ENCODE measurements around the gene ANKS3. TPM values are rescaled to one million over a fixed set of nuclear protein-coding genes. Genes with fewer than 3 reads are reported as not detected.

ANKS3 gene
- total RNA-seq, 5 donors from 2014 or later (not counting 1 experiment from before 2014, with no cell fraction given), result 24.2 to 37.1 (median 32.2) TPM

DNA sequence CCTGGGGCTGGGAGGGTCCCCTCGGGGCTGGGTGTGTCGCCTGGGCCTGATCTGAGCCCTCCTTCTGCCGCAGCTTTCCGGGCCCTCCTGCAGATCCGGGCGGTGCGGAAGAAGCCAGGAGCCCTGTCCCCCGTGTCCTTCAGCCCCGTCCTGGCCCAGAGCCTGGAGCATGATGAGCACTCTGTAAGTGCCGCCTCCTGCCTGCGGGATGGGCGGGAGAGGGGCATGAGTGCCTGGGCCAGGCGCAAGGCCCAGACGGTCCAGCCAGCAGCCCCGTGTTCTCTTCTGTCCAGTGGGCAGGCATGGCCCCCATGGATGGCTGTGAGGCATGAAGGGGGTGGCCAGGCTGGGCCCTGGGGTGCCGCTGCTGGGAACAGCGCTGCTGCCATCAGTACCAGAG lies 56.7 kb downstream of the ANKS3 start:
- Mint-ChIP-seq H3K27me3 (no peaks in the 10 kb centered on the region), H3K27ac (peak overlapping the region in 1 of 2 donors; percentile 97), H3K4me3 (peak overlapping the region in 1 of 3 donors; percentile 67), H3K4me1 (peaks cover 30 to 40% (median 30%) of the 10 kb centered on the region in 3 donors), H3K36me3 (peaks cover 7% of the 10 kb centered on the region), H3K9me3 (no peaks in the 10 kb centered on the region)
- ATAC-seq (replicated peaks in 1 of 4) (no peak), DNase-seq (no peak)
- peaks cover 7 to 50% of the 10 kb centered on the region in 2 experiments for H3K4me1 ChIP-seq (ENCODE audit: control insufficient read depth in 1 of 2, extremely low read depth in 1 of 2, insufficient read depth in 2 of 2, low read length in 2 of 2)
- POLR2A ChIA-PET, result no interaction called here
- H3K9me3 ChIP-seq, result no peaks in the 10 kb centered on the region
- 97% methylated on average over 14 of the region's 17 CpGs for WGBS (ENCODE audit: insufficient coverage)
- no peak overlapping the region for H3K4me3 ChIP-seq (ENCODE audit: control insufficient read depth in 1 of 2, extremely low read depth in 1 of 2, low read length in 1 of 2)
- H3K27ac ChIP-seq (ENCODE audit: low read length), result peak overlapping the region; percentile 89
- no peaks in the 10 kb centered on the region for H3K27me3 ChIP-seq (replicated peaks in 1 of 2; ENCODE audit: control insufficient read depth in 2 of 2, extremely low read depth in 1 of 2, insufficient read depth in 2 of 2, low read length in 1 of 2)
- CTCF ChIA-PET, result no interaction called here
- H3K36me3 ChIP-seq (ENCODE audit: control insufficient read depth in 2 of 2, extremely low read depth in 1 of 2, insufficient read depth in 1 of 2, low read length in 1 of 2), result peaks cover 10 to 42% of the 10 kb centered on the region in 2 donors

DNA sequence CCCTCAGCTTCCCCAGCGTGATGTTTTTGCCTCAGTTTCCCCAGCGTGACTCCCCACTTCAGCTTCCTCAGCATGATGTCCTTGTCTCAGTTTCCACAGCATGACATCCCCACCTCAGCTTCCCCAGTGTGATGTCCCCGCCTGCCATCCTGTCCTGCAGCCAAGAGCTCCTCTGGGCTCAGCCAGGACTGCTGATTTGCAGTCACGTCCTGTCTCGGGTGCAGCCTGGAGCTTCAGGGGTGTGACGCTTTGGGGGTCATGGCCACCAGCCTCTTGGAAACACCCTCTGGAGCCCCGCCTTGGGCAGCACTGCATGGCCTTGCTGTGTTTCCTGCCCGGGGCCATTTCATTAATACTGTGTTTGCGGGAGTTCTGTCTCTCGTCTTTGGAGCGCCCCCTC lies 57.2 kb downstream of the ANKS3 start:
- Histone ChIP-seq H3K36me3 (ENCODE audit: control insufficient read depth in 2 of 2, extremely low read depth in 1 of 2, insufficient read depth in 1 of 2, low read length in 1 of 2) (peaks cover 13 to 40% of the 10 kb centered on the region in 2 donors), H3K4me1 (ENCODE audit: control insufficient read depth in 1 of 2, extremely low read depth in 1 of 2, insufficient read depth in 2 of 2, low read length in 2 of 2) (peaks cover 7 to 44% of the 10 kb centered on the region in 2 experiments), H3K9me3 (no peaks in the 10 kb centered on the region), H3K27me3 (replicated peaks in 1 of 2; ENCODE audit: control insufficient read depth in 2 of 2, extremely low read depth in 1 of 2, insufficient read depth in 2 of 2, low read length in 1 of 2) (no peaks in the 10 kb centered on the region), H3K27ac (ENCODE audit: low read length) (peak overlapping the region; percentile 89), H3K4me3 (ENCODE audit: control insufficient read depth in 1 of 2, extremely low read depth in 1 of 2, low read length in 1 of 2) (peak overlapping the region; percentile 24 to 49)
- H3K4me1 Mint-ChIP-seq, result peaks cover 29 to 40% (median 30%) of the 10 kb centered on the region in 3 donors
- H3K27ac Mint-ChIP-seq, result peak overlapping the region; percentile 97 to 98
- peak in 1 of 4 experiments; percentile 19 for ATAC-seq (replicated peaks in 1 of 4)
- H3K4me3 Mint-ChIP-seq, result peak overlapping the region; percentile 43 to 67 (median 58)
- H3K27me3 Mint-ChIP-seq, result no peaks in the 10 kb centered on the region
- ChIA-PET POLR2A (interaction anchor here in 1 of 2 donors (0.6 kb wide), 1 partner anchor 61 kb away, joined by 6 read pairs; no protein-coding TSS in a partner anchor), CTCF (interaction anchor here in 1 of 2 donors (0.6 kb wide), 1 partner anchor 745 kb away, joined by 3 read pairs; no protein-coding TSS in a partner anchor)
- DNase-seq, result no peak
- no peaks in the 10 kb centered on the region for H3K9me3 Mint-ChIP-seq
- peaks cover 7% of the 10 kb centered on the region for H3K36me3 Mint-ChIP-seq
- 56% methylated on average over 7 of the region's 11 CpGs for WGBS (ENCODE audit: insufficient coverage)

DNA sequence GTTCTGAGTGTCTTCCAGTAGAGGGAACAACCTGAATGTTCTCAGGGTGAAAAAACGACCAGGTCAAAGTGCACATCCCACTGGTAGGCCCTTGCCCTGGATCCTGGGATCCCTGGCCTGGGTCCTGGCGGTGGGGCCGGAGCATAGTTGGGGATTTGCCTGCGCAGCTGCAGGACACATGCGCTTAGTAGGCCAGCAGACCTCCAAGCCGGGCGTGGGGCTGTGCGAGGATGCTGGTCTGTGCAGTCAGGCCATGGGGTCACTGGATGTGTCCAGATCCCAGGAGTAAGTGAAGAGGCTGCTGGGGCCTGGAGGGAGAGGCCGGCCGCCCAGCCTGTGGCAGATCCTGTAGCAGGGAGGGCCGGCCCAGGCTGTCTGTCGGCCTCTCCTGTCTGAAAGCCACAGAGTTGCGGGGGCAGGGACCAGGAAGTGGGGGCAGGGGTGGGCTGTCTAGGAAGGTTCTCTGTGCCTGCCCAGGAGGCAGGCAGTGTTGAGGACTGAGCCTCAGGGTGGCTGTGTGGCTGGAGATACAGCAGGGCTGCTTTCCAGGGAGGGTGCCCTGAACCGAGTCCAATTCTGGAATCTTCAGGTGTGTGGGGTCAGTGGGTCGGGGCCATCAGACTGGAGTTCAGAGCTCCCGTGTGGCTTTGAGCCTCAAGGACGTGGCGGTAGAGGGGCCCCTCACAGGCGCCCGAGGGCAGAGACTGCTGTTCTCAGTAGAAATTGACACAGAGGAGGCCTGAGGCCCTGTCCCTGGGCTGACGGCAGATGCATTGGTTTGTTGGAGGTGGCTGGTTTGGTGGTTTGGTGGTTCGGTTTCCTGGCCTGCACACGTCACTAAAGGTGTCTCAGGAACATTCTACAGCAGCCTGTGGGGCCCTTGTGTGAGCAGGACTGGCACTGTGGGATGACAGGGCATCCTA lies 57.9 kb downstream of the ANKS3 start:
- no peaks in the 10 kb centered on the region for H3K27me3 Mint-ChIP-seq
- 28% methylated on average over 23 of the region's 23 CpGs for WGBS (ENCODE audit: insufficient coverage)
- H3K4me1 Mint-ChIP-seq, result peaks cover 23 to 40% (median 28%) of the 10 kb centered on the region in 3 donors
- Histone ChIP-seq H3K4me3 (ENCODE audit: control insufficient read depth in 1 of 2, extremely low read depth in 1 of 2, low read length in 1 of 2) (peak overlapping the region; percentile 24 to 49), H3K9me3 (no peaks in the 10 kb centered on the region), H3K27me3 (replicated peaks in 1 of 2; ENCODE audit: control insufficient read depth in 2 of 2, extremely low read depth in 1 of 2, insufficient read depth in 2 of 2, low read length in 1 of 2) (no peaks in the 10 kb centered on the region), H3K27ac (ENCODE audit: low read length) (peak overlapping the region; percentile 89), H3K36me3 (ENCODE audit: control insufficient read depth in 2 of 2, extremely low read depth in 1 of 2, insufficient read depth in 1 of 2, low read length in 1 of 2) (peaks cover 10 to 39% of the 10 kb centered on the region in 2 donors), H3K4me1 (ENCODE audit: control insufficient read depth in 1 of 2, extremely low read depth in 1 of 2, insufficient read depth in 2 of 2, low read length in 2 of 2) (peaks cover 7 to 37% of the 10 kb centered on the region in 2 experiments)
- H3K27ac Mint-ChIP-seq, result peak overlapping the region; percentile 97 to 98
- ChIA-PET POLR2A (interaction anchor here in 1 of 2 donors (0.6 kb wide), 1 partner anchor 60 kb away, joined by 6 read pairs; no protein-coding TSS in a partner anchor), CTCF (interaction anchor here in 1 of 2 donors (0.6 kb wide), 1 partner anchor 744 kb away, joined by 3 read pairs; no protein-coding TSS in a partner anchor)
- no peaks in the 10 kb centered on the region for H3K9me3 Mint-ChIP-seq
- peak overlapping the region; percentile 43 to 67 (median 58) for H3K4me3 Mint-ChIP-seq
- peaks cover 4% of the 10 kb centered on the region for H3K36me3 Mint-ChIP-seq
- DNase-seq, result peak; percentile 42 to 85 (median 63)
- ATAC-seq (replicated peaks in 1 of 4), result peak; percentile 80 to 95 (median 90)

DNA sequence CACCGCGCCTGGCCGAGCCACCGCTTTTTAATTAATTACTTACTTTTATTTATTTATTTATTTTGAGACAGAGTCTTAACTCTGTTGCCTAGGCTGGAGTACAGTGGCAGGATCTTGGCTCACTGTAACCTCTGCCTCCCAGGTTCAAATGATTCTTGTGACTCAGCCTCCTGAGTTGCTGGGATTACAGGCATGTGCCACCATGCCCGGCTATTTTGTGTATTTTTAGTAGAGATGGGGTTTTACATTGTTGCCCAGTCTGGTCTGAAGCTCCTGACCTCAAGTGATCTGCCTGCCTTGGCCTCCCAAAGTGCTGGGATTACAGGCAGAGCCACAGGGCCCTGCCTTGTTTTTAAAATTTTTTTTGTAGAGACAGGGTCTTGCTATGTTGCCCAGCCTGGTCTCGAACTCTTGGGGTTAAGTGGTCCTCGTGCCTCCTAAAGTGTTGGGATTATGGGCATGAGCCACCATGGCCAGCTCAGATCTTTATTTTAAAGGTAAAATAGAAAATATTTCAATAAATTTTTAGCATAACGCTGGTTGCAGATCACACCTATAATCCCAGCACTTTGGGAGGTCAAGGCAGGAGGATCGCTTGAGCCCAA lies 59.0 kb downstream of the ANKS3 start:
- DNase-seq (no peak), ATAC-seq (replicated peaks in 1 of 4) (no peak)
- CTCF ChIA-PET, result interaction anchor here in 1 of 2 donors (0.6 kb wide), 1 partner anchor 18 kb away, joined by 3 read pairs; the partner anchor contains the start of gene NUDT16L1
- peaks cover 10 to 46% of the 10 kb centered on the region in 2 donors for H3K36me3 ChIP-seq (ENCODE audit: control insufficient read depth in 2 of 2, extremely low read depth in 1 of 2, insufficient read depth in 1 of 2, low read length in 1 of 2)
- 83% methylated on average over 1 of the region's 9 CpGs for WGBS (ENCODE audit: insufficient coverage)
- H3K27ac ChIP-seq (ENCODE audit: low read length), result peak overlapping the region; percentile 29
- Mint-ChIP-seq H3K27me3 (no peaks in the 10 kb centered on the region), H3K4me1 (peaks cover 23 to 35% (median 28%) of the 10 kb centered on the region in 3 donors), H3K27ac (peak overlapping the region; percentile 97 to 98), H3K9me3 (no peaks in the 10 kb centered on the region), H3K36me3 (peaks cover 4% of the 10 kb centered on the region), H3K4me3 (peak overlapping the region in 1 of 3 donors; percentile 67)
- H3K27me3 ChIP-seq (replicated peaks in 1 of 2; ENCODE audit: control insufficient read depth in 2 of 2, extremely low read depth in 1 of 2, insufficient read depth in 2 of 2, low read length in 1 of 2), result no peaks in the 10 kb centered on the region
- POLR2A ChIA-PET, result interaction anchor here in 1 of 2 donors (0.6 kb wide), 1 partner anchor 15 kb away, joined by 5 read pairs; no protein-coding TSS in a partner anchor
- no peak overlapping the region for H3K4me3 ChIP-seq (ENCODE audit: control insufficient read depth in 1 of 2, extremely low read depth in 1 of 2, low read length in 1 of 2)
- H3K4me1 ChIP-seq (ENCODE audit: control insufficient read depth in 1 of 2, extremely low read depth in 1 of 2, insufficient read depth in 2 of 2, low read length in 2 of 2), result peaks cover 7 to 33% of the 10 kb centered on the region in 2 experiments
- H3K9me3 ChIP-seq, result no peaks in the 10 kb centered on the region

DNA sequence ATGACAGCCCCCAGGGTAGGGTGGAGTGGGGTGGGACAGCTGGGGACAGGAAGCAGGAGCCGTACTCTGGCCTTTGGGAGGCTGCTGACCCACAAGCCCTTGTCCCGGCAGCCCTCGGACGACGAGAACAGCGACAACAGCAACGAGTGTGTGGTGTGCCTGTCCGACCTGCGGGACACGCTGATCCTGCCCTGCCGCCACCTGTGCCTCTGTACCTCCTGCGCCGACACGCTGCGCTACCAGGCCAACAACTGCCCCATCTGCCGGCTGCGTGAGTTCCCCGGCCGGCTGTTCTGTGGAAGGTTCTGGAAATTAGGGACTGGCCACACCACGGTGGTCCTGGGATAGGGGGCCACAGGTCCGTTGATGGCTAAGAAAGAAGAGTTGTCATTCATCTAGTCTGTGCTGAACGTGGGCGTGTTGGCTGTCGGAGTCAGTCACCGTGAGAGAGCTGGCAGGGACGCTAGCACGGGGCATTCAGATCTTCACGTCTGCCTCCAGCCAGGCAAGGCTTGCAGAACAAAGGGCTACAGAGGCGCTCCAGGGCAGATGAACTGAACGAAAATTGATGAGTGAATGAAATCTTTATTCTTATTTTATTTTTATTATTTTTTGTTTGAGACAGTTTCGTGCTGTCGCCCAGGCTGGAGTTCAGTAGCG lies 60.6 kb downstream of the ANKS3 start:
- peaks cover 7 to 33% of the 10 kb centered on the region in 2 experiments for H3K4me1 ChIP-seq (ENCODE audit: control insufficient read depth in 1 of 2, extremely low read depth in 1 of 2, insufficient read depth in 2 of 2, low read length in 2 of 2)
- WGBS (ENCODE audit: insufficient coverage), result 97% methylated on average over 18 of the region's 33 CpGs
- H3K9me3 Mint-ChIP-seq, result no peaks in the 10 kb centered on the region
- no peaks in the 10 kb centered on the region for H3K27me3 ChIP-seq (replicated peaks in 1 of 2; ENCODE audit: control insufficient read depth in 2 of 2, extremely low read depth in 1 of 2, insufficient read depth in 2 of 2, low read length in 1 of 2)
- H3K9me3 ChIP-seq, result no peaks in the 10 kb centered on the region
- ATAC-seq (replicated peaks in 1 of 4), result no peak
- peaks cover 8% of the 10 kb centered on the region for H3K36me3 Mint-ChIP-seq
- H3K4me3 Mint-ChIP-seq, result no peak overlapping the region
- peaks cover 23 to 30% (median 28%) of the 10 kb centered on the region in 3 donors for H3K4me1 Mint-ChIP-seq
- no peak for DNase-seq
- CTCF ChIA-PET, result no interaction called here
- no peak overlapping the region for H3K27ac Mint-ChIP-seq
- POLR2A ChIA-PET, result no interaction called here
- H3K27me3 Mint-ChIP-seq, result no peaks in the 10 kb centered on the region
- H3K27ac ChIP-seq (ENCODE audit: low read length), result no peak overlapping the region
- peaks cover 10 to 57% of the 10 kb centered on the region in 2 donors for H3K36me3 ChIP-seq (ENCODE audit: control insufficient read depth in 2 of 2, extremely low read depth in 1 of 2, insufficient read depth in 1 of 2, low read length in 1 of 2)
- H3K4me3 ChIP-seq (ENCODE audit: control insufficient read depth in 1 of 2, extremely low read depth in 1 of 2, low read length in 1 of 2), result no peak overlapping the region
